HPDE6-E6E7 (cell line): Measurements from ENCODE around the gene KATNAL2.
"Not testable (repeated sequence)": the region's sequence is repeated elsewhere in the genome, so short reads cannot be mapped to it uniquely, and the experiment has no call there.

Experiments
- DNase-seq: peaks from one replicate; pipeline ENCODE4 v3.0.0; 2011; ENCODE audit warnings: missing footprints; ENCODE audit errors: extremely low spot score

Gene KATNAL2

DNA sequence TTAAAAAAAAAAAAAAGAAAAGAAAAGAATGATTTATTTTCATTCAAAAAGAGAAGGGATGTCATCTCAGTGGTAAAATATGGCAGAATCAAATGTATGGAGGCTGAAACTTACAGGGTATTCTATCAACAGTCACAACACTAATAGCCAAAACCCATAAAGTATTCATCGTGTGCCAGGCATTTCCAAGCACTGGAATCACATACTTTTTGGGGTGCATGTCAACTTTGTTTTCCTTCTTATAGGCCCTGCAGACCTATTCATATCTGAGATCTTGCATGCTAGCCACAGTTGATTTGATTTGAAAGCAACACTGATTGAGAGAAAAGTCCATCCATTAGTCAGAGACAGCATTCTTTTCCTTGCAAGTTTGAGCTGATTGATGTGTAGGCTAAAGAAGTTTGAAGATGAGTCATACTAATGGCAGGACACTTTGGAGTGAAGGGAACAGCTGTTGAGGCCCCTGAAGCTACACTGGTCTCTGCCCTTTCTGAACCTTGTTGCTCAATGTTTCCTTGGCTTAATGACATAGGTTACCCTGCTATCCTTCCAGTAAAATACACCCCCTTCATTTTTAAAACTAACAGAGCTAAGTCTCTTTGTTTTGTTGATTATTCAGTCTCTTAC lies 22.0 kb downstream of the KATNAL2 start:
- DNase-seq, result peak; percentile 45

DNA sequence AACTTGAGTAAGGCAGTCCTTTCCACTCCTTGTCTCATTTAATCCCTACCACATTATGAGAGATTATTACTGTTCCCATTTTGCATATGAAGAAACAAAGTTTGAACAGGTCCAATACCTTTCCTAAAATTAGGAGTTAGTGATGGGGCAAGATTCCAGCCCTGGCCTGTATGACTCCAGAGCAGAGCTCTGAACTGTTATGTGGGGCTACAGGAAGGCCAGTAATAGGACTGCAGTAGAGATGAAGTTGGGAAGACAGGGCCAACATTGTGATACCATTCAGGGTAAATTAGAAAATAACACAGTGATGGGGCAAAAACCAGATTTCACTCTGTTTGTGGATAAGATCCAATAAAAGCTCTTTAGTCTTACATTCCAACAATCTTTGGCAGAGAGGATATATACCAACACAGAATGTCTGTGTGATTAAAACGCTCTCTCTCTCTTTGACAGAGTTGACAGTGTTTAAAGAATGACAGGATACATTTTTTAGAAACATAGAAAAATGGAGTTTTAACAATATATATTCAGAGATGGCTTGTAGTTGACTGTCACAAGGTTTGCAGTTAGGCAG lies 22.7 kb downstream of the KATNAL2 start:
- no peak for DNase-seq

DNA sequence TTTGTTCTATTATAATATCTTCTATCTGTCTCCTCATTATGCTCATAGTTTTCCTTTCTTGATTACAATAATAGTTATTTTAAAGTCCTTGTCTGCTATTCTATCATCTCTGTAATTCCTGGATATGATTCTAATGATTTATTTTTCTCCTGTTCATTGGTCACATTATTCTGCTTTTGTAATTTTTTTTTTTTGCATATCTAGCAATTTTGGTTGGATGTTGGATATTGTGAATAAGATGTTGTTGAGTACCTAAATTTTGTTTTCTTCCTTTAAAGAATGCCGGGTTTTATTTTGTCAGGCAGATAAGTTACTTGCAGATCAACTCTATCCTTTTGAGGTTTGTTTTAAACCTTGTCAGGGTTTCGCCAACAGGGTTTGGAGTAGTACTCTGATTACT lies 25.2 kb downstream of the KATNAL2 start:
- DNase-seq, result no peak

DNA sequence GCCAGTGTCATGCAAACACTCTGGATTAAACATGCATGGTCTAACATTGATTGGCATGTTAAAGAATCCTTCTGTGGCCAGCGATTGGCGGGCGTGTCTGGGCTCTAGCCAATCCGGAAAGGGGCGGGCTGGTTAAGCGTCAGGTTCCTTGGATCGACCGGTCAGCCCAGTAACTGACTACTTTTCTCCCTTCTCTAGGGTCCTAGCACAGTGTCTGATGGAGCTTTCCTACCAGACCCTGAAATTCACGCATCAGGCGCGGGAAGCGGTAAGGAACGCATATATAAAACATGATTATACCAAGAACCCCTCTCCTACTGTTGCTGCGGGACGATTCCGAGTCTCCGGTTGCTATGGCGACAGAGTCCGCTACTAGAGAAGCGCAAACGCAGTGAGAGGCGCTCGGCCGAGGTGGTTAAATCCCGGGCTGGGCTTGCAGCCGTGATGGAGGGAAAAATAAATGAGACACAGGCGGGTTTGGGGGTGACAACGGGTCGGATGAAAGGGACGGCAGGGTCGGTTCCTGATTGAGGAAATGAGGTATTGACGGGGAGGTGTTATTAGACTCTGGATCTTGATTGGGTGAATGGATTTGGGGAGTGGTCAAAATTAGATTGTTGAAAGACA lies 29.4 kb downstream of the KATNAL2 start:
- DNase-seq, result no peak

DNA sequence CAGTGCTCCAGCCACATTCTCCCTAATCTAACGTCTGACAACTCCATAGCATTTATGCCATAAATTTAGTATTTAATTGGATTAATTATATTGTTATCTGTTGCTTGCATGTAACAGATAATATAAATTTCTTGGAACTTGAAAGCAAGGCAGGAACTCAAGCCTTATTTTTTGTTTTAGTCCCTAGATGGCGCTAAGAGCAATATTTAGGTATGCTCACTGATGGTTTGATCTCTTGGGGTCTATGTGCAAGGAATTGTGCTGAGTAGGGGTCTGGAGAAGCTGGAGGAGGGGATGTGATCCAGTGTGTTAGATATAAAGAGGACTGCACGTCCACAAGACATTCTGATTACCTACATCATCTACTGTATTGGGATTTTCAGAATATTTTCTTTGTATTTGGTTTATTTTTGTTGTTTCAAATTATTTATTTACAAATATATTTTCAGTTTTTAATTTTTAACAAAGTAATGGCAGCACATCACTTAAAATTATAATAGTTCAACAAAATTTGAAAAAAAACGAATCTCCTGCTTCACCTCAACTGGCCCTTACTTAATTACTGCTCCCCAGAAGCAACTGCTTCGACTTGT lies 32.8 kb downstream of the KATNAL2 start:
- no peak for DNase-seq

DNA sequence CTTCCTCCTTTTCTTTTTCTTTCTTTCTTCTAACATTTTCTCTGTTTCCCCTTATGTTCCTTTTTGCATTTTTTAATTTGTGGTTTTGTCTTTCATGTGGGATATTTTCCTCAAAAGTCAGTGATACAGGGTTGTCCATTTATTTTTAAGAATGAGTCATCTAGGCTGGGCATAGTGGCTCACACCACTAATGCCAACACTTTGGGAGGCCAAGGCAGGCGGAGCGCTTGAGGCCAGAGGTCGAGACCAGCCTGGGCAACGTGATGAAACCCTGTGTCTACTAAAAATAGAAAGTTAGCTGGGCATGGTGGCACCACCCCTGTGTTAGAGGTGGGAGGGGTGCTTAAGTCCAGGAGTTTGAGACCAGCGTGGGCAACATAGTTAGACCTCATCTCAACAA lies 35.8 kb downstream of the KATNAL2 start:
- DNase-seq, result no peak

DNA sequence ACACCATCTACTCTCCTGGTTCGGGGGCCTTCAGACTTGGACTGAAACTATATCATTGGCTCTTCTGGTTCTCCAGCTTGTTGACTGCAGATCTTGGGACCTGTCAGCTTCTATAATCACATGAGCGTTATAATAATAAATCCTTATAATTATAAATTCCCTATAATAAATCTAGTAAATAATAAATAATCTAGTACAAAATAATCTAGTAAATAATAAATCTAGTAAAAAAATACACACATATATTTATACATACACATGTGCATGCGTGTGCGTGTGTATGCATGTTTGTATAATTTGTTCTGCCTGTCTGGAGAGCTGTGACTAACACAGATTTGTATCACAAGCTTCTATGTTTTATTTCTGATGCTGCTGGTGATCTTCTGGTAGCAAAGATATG lies 40.8 kb downstream of the KATNAL2 start:
- DNase-seq, result no peak

DNA sequence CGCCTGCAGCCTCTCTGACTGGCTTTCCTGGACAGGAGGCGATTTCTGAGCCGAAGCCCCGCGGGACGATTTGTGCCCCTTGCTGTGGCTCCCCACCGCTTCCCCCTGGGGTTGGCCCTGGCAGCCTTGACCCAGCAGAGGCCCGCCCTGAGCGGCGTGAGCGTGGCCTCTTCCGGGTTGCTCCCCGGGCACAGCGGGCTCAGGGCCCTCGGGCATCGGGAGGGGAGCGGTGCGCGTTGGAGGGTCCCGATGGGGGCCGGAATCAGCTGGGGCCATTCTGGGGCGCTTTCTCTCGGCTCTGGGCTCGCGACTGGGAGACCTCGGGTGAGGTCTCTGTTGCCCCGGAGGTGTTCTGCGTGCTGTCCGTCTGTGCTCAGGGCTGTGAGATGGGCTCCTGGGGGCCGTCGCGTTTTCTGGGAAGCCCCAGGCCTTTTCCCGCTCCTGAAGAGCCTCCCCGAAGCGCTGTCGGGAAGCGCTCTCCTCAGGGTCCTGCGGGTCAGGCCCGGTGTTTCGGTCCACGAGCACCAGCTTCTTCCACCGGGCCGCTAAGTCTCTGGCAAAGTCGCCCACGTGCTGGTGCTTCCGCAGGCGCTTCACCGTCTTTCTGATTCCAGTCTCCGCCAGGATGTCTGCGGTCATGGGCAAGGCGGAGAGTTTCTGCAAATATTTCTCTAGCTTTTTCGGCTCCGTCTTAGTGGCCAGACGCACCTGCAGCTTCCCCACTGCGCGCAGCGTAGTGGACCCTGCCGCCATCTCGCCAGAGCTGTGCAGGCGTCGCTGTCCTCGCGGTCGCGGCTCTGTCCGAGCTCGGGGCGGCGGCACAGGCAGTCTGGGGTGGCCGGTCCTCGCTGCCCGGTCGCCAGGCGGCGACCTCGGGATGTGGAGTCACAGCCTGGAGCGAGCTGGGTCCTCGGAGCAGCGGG lies 46.5 kb downstream of the KATNAL2 start:
- DNase-seq, result not testable (repeated sequence)

DNA sequence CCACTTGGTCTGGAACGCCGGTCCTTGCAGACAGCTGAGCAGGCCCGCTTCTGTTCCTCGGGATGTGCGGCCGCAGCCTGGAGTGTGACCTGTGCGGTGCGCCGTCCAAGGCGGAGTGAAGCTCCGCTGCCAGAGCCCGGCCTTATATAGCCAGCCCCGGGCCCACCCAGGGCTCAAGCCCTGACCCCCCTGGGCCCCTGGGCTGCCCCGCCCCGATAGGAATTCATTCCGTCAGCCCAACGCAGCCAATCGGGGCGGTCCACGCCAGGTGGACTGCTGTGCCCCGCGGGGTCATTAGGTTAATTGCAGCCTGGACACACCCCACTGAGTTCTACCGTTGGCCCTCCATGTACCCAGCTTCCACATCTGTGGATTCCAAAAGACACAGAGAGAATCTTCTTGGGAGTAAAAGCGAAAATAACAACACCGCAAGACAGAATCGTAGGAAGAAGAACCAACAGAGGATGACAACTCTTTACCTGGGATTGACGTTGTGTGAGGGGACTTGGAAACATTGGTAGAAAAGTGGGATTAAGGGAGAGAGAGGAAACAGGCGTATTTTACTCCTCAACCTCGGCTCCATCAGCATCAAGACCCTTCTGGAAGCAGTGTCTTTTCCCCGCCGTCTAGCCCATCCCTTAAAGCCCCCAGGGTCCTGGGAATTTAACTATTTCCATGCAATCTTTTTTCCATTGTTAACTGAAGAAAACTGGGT lies 47.3 kb downstream of the KATNAL2 start:
- DNase-seq, result not testable (repeated sequence)

DNA sequence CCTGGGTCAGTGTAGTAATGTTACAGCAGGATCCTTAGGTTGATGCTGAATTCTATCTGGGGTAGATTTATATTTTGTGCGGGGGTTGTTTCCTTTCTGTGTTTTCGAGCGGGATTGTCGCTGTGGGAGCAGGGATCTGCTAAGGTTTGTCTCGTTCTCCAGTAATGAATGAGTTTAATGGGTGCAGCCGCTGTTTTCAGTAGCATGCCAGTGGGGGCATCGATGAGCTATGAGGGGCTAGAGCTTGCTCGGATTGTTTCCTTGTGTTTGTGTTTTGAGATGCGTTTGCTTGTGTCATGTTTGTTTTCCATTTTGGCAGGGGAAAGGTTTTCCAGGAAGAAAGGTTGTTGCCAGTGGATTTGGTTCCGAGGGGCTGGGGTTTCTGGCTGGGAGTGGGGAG lies 48.9 kb downstream of the KATNAL2 start:
- DNase-seq, result not testable (repeated sequence)

DNA sequence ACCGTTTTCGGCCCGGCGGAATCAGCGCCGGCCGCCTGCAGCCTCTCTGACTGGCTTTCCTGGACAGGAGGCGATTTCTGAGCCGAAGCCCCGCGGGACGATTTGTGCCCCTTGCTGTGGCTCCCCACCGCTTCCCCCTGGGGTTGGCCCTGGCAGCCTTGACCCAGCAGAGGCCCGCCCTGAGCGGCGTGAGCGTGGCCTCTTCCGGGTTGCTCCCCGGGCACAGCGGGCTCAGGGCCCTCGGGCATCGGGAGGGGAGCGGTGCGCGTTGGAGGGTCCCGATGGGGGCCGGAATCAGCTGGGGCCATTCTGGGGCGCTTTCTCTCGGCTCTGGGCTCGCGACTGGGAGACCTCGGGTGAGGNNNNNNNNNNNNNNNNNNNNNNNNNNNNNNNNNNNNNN lies 52.1 kb downstream of the KATNAL2 start:
- not testable (repeated sequence) for DNase-seq

DNA sequence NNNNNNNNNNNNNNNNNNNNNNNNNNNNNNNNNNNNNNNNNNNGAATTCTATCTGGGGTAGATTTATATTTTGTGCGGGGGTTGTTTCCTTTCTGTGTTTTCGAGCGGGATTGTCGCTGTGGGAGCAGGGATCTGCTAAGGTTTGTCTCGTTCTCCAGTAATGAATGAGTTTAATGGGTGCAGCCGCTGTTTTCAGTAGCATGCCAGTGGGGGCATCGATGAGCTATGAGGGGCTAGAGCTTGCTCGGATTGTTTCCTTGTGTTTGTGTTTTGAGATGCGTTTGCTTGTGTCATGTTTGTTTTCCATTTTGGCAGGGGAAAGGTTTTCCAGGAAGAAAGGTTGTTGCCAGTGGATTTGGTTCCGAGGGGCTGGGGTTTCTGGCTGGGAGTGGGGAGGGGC lies 102.5 kb downstream of the KATNAL2 start:
- not testable (repeated sequence) for DNase-seq

DNA sequence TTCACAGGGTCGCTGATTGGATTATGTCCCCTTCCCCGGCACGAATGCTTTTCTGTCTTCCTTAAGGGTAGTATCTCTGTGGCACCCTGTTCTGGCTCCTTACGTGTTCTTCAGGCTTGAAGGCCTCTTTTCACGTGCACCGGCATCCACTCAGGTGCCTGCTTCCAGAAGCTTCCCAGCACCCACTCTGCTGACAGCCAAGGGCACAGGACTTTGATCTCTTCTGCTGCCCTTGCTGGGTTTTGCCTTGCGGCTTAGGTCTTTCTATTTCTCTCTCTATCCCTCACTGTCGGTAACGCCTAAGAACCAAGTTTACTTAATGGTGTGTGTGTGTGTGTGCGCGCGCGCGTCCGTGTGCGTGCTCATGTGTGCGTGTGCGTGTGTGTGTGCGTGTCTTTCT lies 103.4 kb downstream of the KATNAL2 start:
- DNase-seq, result not testable (repeated sequence)

DNA sequence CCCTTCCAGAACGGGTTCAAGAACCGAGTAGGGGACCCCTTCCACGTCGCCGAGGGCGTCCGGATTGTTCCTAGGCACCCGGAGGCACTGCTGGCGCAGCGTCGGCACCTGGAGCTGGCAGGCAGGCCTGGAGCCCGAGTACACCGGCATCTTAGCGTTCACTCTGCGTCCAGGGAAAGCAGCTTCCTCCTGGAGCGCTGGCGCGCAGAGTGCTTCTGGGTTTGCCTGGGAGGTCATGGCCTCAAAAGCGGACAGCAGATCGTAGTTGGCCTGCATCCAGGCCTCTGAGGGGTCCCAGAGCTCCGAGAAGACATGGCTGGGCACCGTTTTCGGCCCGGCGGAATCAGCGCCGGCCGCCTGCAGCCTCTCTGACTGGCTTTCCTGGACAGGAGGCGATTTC lies 105.4 kb downstream of the KATNAL2 start:
- not testable (repeated sequence) for DNase-seq

DNA sequence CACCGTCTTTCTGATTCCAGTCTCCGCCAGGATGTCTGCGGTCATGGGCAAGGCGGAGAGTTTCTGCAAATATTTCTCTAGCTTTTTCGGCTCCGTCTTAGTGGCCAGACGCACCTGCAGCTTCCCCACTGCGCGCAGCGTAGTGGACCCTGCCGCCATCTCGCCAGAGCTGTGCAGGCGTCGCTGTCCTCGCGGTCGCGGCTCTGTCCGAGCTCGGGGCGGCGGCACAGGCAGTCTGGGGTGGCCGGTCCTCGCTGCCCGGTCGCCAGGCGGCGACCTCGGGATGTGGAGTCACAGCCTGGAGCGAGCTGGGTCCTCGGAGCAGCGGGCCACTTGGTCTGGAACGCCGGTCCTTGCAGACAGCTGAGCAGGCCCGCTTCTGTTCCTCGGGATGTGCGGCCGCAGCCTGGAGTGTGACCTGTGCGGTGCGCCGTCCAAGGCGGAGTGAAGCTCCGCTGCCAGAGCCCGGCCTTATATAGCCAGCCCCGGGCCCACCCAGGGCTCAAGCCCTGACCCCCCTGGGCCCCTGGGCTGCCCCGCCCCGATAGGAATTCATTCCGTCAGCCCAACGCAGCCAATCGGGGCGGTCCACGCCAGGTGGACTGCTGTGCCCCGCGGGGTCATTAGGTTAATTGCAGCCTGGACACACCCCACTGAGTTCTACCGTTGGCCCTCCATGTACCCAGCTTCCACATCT lies 106.5 kb downstream of the KATNAL2 start:
- DNase-seq, result not testable (repeated sequence)

DNA sequence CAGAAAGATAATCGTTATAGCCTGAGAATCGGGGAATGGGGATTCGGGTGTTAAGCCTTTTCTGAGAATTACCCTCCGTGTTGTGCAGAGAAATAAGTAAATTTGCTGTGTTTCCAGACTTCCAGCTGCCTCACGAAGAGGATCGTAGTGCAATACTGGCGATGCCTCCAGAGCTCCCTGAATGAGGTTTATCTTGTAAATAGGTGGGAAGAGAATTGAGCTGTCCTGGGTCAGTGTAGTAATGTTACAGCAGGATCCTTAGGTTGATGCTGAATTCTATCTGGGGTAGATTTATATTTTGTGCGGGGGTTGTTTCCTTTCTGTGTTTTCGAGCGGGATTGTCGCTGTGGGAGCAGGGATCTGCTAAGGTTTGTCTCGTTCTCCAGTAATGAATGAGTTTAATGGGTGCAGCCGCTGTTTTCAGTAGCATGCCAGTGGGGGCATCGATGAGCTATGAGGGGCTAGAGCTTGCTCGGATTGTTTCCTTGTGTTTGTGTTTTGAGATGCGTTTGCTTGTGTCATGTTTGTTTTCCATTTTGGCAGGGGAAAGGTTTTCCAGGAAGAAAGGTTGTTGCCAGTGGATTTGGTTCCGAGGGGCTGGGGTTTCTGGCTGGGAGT lies 108.3 kb downstream of the KATNAL2 start:
- not testable (repeated sequence) for DNase-seq

DNA sequence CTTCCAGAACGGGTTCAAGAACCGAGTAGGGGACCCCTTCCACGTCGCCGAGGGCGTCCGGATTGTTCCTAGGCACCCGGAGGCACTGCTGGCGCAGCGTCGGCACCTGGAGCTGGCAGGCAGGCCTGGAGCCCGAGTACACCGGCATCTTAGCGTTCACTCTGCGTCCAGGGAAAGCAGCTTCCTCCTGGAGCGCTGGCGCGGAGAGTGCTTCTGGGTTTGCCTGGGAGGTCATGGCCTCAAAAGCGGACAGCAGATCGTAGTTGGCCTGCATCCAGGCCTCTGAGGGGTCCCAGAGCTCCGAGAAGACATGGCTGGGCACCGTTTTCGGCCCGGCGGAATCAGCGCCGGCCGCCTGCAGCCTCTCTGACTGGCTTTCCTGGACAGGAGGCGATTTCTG lies 111.3 kb downstream of the KATNAL2 start:
- DNase-seq, result not testable (repeated sequence)

DNA sequence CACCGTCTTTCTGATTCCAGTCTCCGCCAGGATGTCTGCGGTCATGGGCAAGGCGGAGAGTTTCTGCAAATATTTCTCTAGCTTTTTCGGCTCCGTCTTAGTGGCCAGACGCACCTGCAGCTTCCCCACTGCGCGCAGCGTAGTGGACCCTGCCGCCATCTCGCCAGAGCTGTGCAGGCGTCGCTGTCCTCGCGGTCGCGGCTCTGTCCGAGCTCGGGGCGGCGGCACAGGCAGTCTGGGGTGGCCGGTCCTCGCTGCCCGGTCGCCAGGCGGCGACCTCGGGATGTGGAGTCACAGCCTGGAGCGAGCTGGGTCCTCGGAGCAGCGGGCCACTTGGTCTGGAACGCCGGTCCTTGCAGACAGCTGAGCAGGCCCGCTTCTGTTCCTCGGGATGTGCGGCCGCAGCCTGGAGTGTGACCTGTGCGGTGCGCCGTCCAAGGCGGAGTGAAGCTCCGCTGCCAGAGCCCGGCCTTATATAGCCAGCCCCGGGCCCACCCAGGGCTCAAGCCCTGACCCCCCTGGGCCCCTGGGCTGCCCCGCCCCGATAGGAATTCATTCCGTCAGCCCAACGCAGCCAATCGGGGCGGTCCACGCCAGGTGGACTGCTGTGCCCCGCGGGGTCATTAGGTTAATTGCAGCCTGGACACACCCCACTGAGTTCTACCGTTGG lies 112.4 kb downstream of the KATNAL2 start:
- not testable (repeated sequence) for DNase-seq

DNA sequence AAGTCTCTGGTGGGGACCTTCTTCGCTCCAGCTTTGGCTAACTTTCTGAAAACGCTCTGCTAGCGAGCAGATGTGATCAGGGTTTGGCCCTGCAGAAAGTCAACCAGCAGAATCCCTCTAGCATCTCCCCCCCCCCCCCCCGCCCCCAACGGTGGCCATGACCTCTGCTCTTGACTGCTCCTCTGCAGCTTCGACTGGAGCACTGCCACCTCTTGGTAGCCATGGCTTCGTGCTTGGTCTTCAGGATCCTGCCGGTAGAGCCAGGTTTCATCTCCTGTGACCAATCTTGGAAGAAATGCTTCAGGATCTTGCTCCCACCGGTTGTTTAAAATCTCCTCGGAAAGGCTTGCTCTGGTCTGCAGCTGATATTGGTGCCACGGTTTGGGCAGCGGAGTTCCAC lies 113.5 kb downstream of the KATNAL2 start:
- DNase-seq, result not testable (repeated sequence)

DNA sequence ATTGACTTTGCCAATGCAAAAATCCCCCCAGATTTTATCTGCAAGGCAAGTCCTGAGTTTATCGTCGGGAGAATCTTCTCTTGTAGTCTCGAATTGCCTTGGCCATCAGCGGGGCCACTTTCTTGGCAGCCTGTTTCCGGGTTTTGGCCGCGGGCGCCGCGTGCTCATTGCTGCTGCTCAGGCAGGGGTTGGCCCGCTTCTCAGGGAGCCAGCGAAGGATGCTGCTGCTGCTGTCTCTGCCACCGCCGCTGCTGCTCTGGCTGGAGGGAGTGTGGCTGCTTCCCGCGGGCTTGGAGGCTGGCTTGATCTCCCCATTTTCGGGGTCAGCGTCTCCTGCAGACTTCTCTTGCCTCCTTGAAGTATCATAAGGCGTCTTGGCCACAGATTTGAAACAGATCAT lies 115.5 kb downstream of the KATNAL2 start:
- no peak for DNase-seq
